ENCODE data around the gene PARD3B. TPM values are rescaled to one million over a fixed set of nuclear protein-coding genes. Genes with fewer than 3 reads are reported as not detected.

Gene PARD3B
- total RNA-seq, 1 experiment from 2014 or later: 6.4 TPM

GRCh38 chr2:205024822-205025518 lies 479.7 kb downstream of the PARD3B start:
- Histone ChIP-seq H3K79me1 (ENCODE audit: insufficient read depth, low read depth, low read length, poor library complexity, severe bottlenecking) (no peaks in the 10 kb centered on the region), H2BK120ac (ENCODE audit: low read depth, low read length, poor library complexity, severe bottlenecking) (no peak overlapping the region), H3K18ac (ENCODE audit: insufficient read length, low read depth, low read length) (no peak overlapping the region), H4K20me1 (ENCODE audit: control insufficient read depth, insufficient read depth, insufficient read length) (no peaks in the 10 kb centered on the region), H2BK20ac (ENCODE audit: low read depth, low read length, poor library complexity, severe bottlenecking) (no peak overlapping the region), H3K4me1 (ENCODE audit: insufficient read depth, low read length) (no peaks in the 10 kb centered on the region), H3K79me2 (ENCODE audit: insufficient read depth, low read length) (no peaks in the 10 kb centered on the region), H2BK15ac (ENCODE audit: low read depth, low read length) (no peak overlapping the region), H3K27ac (ENCODE audit: insufficient read length, low read depth, low read length) (no peak overlapping the region), H4K8ac (replicated peaks; ENCODE audit: insufficient read length, low read depth, low read length) (no peak overlapping the region), H2AFZ (ENCODE audit: low read length) (no peak overlapping the region), H3K23ac (ENCODE audit: insufficient read length, low read depth, low read length) (no peak overlapping the region), H3K56ac (ENCODE audit: insufficient read length, low read depth, low read length) (no peak overlapping the region), H3K4ac (ENCODE audit: low read depth, low read length) (no peak overlapping the region), H2AK5ac (ENCODE audit: insufficient read length, low read length) (no peak overlapping the region), H3K27me3 (ENCODE audit: insufficient read depth, low read length) (no peaks in the 10 kb centered on the region), H3K23me2 (ENCODE audit: insufficient read length, low read depth, low read length, poor library complexity, severe bottlenecking) (no peaks in the 10 kb centered on the region), H2BK5ac (ENCODE audit: insufficient read length, low read length) (no peak overlapping the region), H3K14ac (ENCODE audit: insufficient read depth, low read length) (no peak overlapping the region), H3K9ac (ENCODE audit: extremely low read depth, insufficient read length, low read length) (no peak overlapping the region), H4K5ac (ENCODE audit: insufficient read length, low read depth, low read length) (no peak overlapping the region), H3K4me2 (ENCODE audit: insufficient read depth, insufficient read length, low read length) (no peak overlapping the region), H3T11ph (ENCODE audit: low read length) (no peak overlapping the region), H2BK12ac (ENCODE audit: insufficient read length, low read depth, low read length) (no peak overlapping the region), H4K91ac (ENCODE audit: insufficient read length, low read depth, low read length) (no peak overlapping the region), H3K9me3 (ENCODE audit: control insufficient read depth, low read depth, low read length) (no peaks in the 10 kb centered on the region)
- WGBS (ENCODE audit: extremely low coverage, insufficient read length, low lambda C conversion rate): no CpG with 5 or more reads among the region's 10 CpGs
- TF ChIP-seq, protein P1, sequence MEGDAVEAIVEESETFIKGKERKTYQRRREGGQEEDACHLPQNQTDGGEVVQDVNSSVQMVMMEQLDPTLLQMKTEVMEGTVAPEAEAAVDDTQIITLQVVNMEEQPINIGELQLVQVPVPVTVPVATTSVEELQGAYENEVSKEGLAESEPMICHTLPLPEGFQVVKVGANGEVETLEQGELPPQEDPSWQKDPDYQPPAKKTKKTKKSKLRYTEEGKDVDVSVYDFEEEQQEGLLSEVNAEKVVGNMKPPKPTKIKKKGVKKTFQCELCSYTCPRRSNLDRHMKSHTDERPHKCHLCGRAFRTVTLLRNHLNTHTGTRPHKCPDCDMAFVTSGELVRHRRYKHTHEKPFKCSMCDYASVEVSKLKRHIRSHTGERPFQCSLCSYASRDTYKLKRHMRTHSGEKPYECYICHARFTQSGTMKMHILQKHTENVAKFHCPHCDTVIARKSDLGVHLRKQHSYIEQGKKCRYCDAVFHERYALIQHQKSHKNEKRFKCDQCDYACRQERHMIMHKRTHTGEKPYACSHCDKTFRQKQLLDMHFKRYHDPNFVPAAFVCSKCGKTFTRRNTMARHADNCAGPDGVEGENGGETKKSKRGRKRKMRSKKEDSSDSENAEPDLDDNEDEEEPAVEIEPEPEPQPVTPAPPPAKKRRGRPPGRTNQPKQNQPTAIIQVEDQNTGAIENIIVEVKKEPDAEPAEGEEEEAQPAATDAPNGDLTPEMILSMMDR (conservative IDR thresholded peaks at IDR 0.05): no peak
- DNase-seq: no peak
- H3K9me3 Mint-ChIP-seq: no peaks in the 10 kb centered on the region
- no peak overlapping the region for H3K4me3 Mint-ChIP-seq
- H3K27me3 Mint-ChIP-seq (ENCODE audit: low read depth): no peaks in the 10 kb centered on the region
- H3K4me1 Mint-ChIP-seq: peaks cover 0 to 3% of the 10 kb centered on the region in 2 experiments; a peak in 1 of 4 replicates
- H3K36me3 Mint-ChIP-seq (ENCODE audit: insufficient read depth in 1 of 3, low read depth in 3 of 3): no peaks in the 10 kb centered on the region
- no peak overlapping the region for H3K27ac Mint-ChIP-seq

All from H9 (cell line).